Measurements from ENCODE around the gene PTPRZ1.

The PTPRZ1 gene

GRCh38 chr7:121872831-121873288, at the start of gene PTPRZ1:
PTPRZ1 (plus strand) TSS chr7:121873161; CDS start chr7:121873500, 339 bp downstream.
- DNase-seq (ENCODE audit: low read depth), result no peak

GRCh38 chr7:121824276-121824675, 48.7 kb upstream of the PTPRZ1 start:
- DNase-seq (ENCODE audit: low read depth), result no peak

GRCh38 chr7:121831351-121831750, 41.6 kb upstream of the PTPRZ1 start:
- DNase-seq (ENCODE audit: low read depth), result no peak

GRCh38 chr7:121831801-121832200, 41.2 kb upstream of the PTPRZ1 start:
- DNase-seq (ENCODE audit: low read depth), result no peak

- no peak for DNase-seq (ENCODE audit: low read depth)
Measured at GRCh38 chr7:121832347-121832746, 40.6 kb upstream of the PTPRZ1 start.

- no peak for DNase-seq (ENCODE audit: low read depth)
Measured at GRCh38 chr7:121833991-121834390, 39.0 kb upstream of the PTPRZ1 start.

- DNase-seq (ENCODE audit: low read depth), result no peak
Measured at GRCh38 chr7:121837462-121837861, 35.5 kb upstream of the PTPRZ1 start.

GRCh38 chr7:121847041-121847440, 25.9 kb upstream of the PTPRZ1 start:
- DNase-seq (ENCODE audit: low read depth), result no peak

GRCh38 chr7:121853307-121853706, 19.7 kb upstream of the PTPRZ1 start:
- DNase-seq (ENCODE audit: low read depth), result no peak

GRCh38 chr7:121860953-121861352, 12.0 kb upstream of the PTPRZ1 start:
- DNase-seq (ENCODE audit: low read depth), result no peak

- no peak for DNase-seq (ENCODE audit: low read depth)
Measured at GRCh38 chr7:121862591-121862990, 10.4 kb upstream of the PTPRZ1 start.

- no peak for DNase-seq (ENCODE audit: low read depth)
Measured at GRCh38 chr7:121871188-121871587, 1.8 kb upstream of the PTPRZ1 start.

- no peak for DNase-seq (ENCODE audit: low read depth)
Measured at GRCh38 chr7:121873289-121874194, 581 bp downstream of the PTPRZ1 start.

- DNase-seq (ENCODE audit: low read depth), result no peak
Measured at GRCh38 chr7:121874298-121874697, 1.3 kb downstream of the PTPRZ1 start.

- no peak for DNase-seq (ENCODE audit: low read depth)
Measured at GRCh38 chr7:121875203-121875602, 2.2 kb downstream of the PTPRZ1 start.

- no peak for DNase-seq (ENCODE audit: low read depth)
Measured at GRCh38 chr7:121876656-121877500, 3.9 kb downstream of the PTPRZ1 start.

- DNase-seq (ENCODE audit: low read depth), result no peak
Measured at GRCh38 chr7:121878918-121879464, 6.0 kb downstream of the PTPRZ1 start.

- no peak for DNase-seq (ENCODE audit: low read depth)
Measured at GRCh38 chr7:121879544-121879943, 6.6 kb downstream of the PTPRZ1 start.

GRCh38 chr7:121882731-121883130, 9.8 kb downstream of the PTPRZ1 start:
- no peak for DNase-seq (ENCODE audit: low read depth)

GRCh38 chr7:121885166-121885920, 12.4 kb downstream of the PTPRZ1 start:
- no peak for DNase-seq (ENCODE audit: low read depth)

GRCh38 chr7:121887634-121888033, 14.7 kb downstream of the PTPRZ1 start:
- no peak for DNase-seq (ENCODE audit: low read depth)

GRCh38 chr7:121890833-121891232, 17.9 kb downstream of the PTPRZ1 start:
- DNase-seq (ENCODE audit: low read depth), result no peak
